Measurements from ENCODE around the gene SH2D6.

SH2D6 gene

GRCh38 chr2:85472261-85472660, 53.7 kb downstream of the SH2D6 start:
- Histone ChIP-seq H3K27ac (replicated peaks) (no peak overlapping the region), H3K4me3 (replicated peaks; ENCODE audit: insufficient read depth, low read length) (no peak overlapping the region), H3K27me3 (ENCODE audit: insufficient read depth, poor library complexity, severe bottlenecking) (no peaks in the 10 kb centered on the region)
- TF ChIP-seq POLR2AphosphoS5 (IDR thresholded peaks at IDR 0.05; ENCODE audit: low read depth) (no peak), SPI1 (IDR thresholded peaks at IDR 0.05; ENCODE audit: borderline replicate concordance, low read depth) (no peak), REST (IDR thresholded peaks at IDR 0.05; ENCODE audit: insufficient replicate concordance, low read depth) (no peak), GABPA (IDR thresholded peaks at IDR 0.05; ENCODE audit: low read depth) (no peak), CTCF (IDR thresholded peaks at IDR 0.05; ENCODE audit: insufficient read depth, low read length) (no peak)
- DNase-seq (ENCODE audit: low read depth in 1 of 2, low spot score in 1 of 2) = no peak

GRCh38 chr2:85475799-85476490, 57.4 kb downstream of the SH2D6 start:
- no peak overlapping the region for H3K4me3 ChIP-seq (replicated peaks; ENCODE audit: insufficient read depth, low read length)
- H3K27me3 ChIP-seq (ENCODE audit: insufficient read depth, poor library complexity, severe bottlenecking) = no peaks in the 10 kb centered on the region
- H3K27ac ChIP-seq (replicated peaks) = no peak overlapping the region
- DNase-seq (ENCODE audit: low read depth in 1 of 2, low spot score in 1 of 2) = no peak
- TF ChIP-seq CTCF (IDR thresholded peaks at IDR 0.05; ENCODE audit: insufficient read depth, low read length) (no peak), GABPA (IDR thresholded peaks at IDR 0.05; ENCODE audit: low read depth) (no peak), POLR2AphosphoS5 (IDR thresholded peaks at IDR 0.05; ENCODE audit: low read depth) (no peak), REST (IDR thresholded peaks at IDR 0.05; ENCODE audit: insufficient replicate concordance, low read depth) (no peak), SPI1 (IDR thresholded peaks at IDR 0.05; ENCODE audit: borderline replicate concordance, low read depth) (no peak)

- Histone ChIP-seq H3K27ac (replicated peaks) (no peak overlapping the region), H3K27me3 (ENCODE audit: insufficient read depth, poor library complexity, severe bottlenecking) (no peaks in the 10 kb centered on the region), H3K4me3 (replicated peaks; ENCODE audit: insufficient read depth, low read length) (no peak overlapping the region)
- no peak for DNase-seq (ENCODE audit: low read depth in 1 of 2, low spot score in 1 of 2)
- no peak for TF ChIP-seq SPI1 (IDR thresholded peaks at IDR 0.05; ENCODE audit: borderline replicate concordance, low read depth)
- no peak for TF ChIP-seq REST (IDR thresholded peaks at IDR 0.05; ENCODE audit: insufficient replicate concordance, low read depth)
- TF ChIP-seq GABPA (IDR thresholded peaks at IDR 0.05; ENCODE audit: low read depth) = no peak
These were observed 58.1 kb downstream of the SH2D6 start for GRCh38 chr2:85476624-85477023.
